ENCODE results near the gene RPL3. TPM values are rescaled to one million over a fixed set of nuclear protein-coding genes. Genes with fewer than 3 reads are reported as not detected.
"Not testable (repeated sequence)": the region's sequence is repeated elsewhere in the genome, so short reads cannot be mapped to it uniquely, and the experiment has no call there.

The RPL3 gene
- polyA plus RNA-seq, 1 donor from 2014 or later: 1,527 TPM

DNA sequence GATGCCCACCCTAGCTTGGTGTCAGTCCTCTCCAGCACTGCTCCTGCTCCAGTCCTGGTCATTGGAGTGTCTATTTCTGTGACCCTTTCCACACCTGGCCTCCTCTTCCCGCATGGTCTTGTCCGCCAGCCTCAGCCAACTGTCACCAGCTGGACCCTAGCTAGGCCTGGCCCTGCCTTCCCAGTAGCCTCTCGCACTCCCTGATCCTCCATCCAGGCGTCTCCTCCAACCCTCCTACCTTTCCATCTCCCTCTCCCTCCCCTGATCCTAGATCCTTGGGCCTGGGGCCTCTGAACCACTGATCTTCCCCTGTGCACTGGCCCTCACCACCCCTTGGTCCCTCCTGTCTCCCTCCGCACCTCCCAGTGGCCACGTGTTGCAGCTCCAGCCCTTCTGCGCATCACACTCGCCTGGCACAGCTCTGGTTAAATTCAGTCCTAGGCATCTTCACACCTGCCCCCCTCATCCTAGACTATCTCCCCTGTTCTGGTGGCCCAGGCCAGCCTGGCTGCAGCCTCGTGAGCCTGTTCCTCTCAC lies 40.3 kb upstream of the RPL3 start:
- H3F3A ChIP-seq (ENCODE audit: insufficient read depth, low read length, poor library complexity, severe bottlenecking): no peaks in the 10 kb centered on the region
- no peaks in the 10 kb centered on the region for H3K27me3 ChIP-seq (ENCODE audit: insufficient read depth, low read depth, low read length)
- H3K4me3 ChIP-seq (ENCODE audit: low read length): no peak overlapping the region
- no peaks in the 10 kb centered on the region for H4K20me1 ChIP-seq (ENCODE audit: insufficient read depth)
- no peak overlapping the region for H3K27ac ChIP-seq (ENCODE audit: low read length)
- H3K36me3 ChIP-seq (ENCODE audit: insufficient read depth, low read length): no peaks in the 10 kb centered on the region
- no peaks in the 10 kb centered on the region for H3K79me2 ChIP-seq (replicated peaks; ENCODE audit: insufficient read depth, low read length)
- TF ChIP-seq MXI1 (conservative IDR thresholded peaks at IDR 0.05; ENCODE audit: poor library complexity, severe bottlenecking) (no peak), SMC3 (conservative IDR thresholded peaks at IDR 0.05; ENCODE audit: poor library complexity) (no peak), EZH2 (IDR thresholded peaks at IDR 0.05; ENCODE audit: borderline replicate concordance, insufficient read depth, low read length, poor library complexity, severe bottlenecking) (no peak), TAF1 (IDR thresholded peaks at IDR 0.05; ENCODE audit: low read depth) (no peak), RAD21 (conservative IDR thresholded peaks at IDR 0.05) (no peak), POLR2AphosphoS5 (IDR thresholded peaks at IDR 0.05) (no peak), EP300 (conservative IDR thresholded peaks at IDR 0.05; ENCODE audit: poor library complexity, severe bottlenecking) (no peak)
- TF ChIP-seq, protein P1, sequence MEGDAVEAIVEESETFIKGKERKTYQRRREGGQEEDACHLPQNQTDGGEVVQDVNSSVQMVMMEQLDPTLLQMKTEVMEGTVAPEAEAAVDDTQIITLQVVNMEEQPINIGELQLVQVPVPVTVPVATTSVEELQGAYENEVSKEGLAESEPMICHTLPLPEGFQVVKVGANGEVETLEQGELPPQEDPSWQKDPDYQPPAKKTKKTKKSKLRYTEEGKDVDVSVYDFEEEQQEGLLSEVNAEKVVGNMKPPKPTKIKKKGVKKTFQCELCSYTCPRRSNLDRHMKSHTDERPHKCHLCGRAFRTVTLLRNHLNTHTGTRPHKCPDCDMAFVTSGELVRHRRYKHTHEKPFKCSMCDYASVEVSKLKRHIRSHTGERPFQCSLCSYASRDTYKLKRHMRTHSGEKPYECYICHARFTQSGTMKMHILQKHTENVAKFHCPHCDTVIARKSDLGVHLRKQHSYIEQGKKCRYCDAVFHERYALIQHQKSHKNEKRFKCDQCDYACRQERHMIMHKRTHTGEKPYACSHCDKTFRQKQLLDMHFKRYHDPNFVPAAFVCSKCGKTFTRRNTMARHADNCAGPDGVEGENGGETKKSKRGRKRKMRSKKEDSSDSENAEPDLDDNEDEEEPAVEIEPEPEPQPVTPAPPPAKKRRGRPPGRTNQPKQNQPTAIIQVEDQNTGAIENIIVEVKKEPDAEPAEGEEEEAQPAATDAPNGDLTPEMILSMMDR (IDR thresholded peaks at IDR 0.05; ENCODE audit: poor library complexity, severe bottlenecking): no peak
- TF ChIP-seq, protein P2, sequence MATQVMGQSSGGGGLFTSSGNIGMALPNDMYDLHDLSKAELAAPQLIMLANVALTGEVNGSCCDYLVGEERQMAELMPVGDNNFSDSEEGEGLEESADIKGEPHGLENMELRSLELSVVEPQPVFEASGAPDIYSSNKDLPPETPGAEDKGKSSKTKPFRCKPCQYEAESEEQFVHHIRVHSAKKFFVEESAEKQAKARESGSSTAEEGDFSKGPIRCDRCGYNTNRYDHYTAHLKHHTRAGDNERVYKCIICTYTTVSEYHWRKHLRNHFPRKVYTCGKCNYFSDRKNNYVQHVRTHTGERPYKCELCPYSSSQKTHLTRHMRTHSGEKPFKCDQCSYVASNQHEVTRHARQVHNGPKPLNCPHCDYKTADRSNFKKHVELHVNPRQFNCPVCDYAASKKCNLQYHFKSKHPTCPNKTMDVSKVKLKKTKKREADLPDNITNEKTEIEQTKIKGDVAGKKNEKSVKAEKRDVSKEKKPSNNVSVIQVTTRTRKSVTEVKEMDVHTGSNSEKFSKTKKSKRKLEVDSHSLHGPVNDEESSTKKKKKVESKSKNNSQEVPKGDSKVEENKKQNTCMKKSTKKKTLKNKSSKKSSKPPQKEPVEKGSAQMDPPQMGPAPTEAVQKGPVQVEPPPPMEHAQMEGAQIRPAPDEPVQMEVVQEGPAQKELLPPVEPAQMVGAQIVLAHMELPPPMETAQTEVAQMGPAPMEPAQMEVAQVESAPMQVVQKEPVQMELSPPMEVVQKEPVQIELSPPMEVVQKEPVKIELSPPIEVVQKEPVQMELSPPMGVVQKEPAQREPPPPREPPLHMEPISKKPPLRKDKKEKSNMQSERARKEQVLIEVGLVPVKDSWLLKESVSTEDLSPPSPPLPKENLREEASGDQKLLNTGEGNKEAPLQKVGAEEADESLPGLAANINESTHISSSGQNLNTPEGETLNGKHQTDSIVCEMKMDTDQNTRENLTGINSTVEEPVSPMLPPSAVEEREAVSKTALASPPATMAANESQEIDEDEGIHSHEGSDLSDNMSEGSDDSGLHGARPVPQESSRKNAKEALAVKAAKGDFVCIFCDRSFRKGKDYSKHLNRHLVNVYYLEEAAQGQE (IDR thresholded peaks at IDR 0.05; ENCODE audit: borderline replicate concordance): no peak
- H3K4me2 ChIP-seq (ENCODE audit: low read length): no peak overlapping the region
- H3K9ac ChIP-seq (ENCODE audit: low read length): no peak overlapping the region
- H3K9me2 ChIP-seq (ENCODE audit: insufficient read depth, low read length): no peaks in the 10 kb centered on the region
- no peak overlapping the region for H2AFZ ChIP-seq (ENCODE audit: low read depth, low read length)
- H3K9me3 ChIP-seq (ENCODE audit: low read length): no peaks in the 10 kb centered on the region

DNA sequence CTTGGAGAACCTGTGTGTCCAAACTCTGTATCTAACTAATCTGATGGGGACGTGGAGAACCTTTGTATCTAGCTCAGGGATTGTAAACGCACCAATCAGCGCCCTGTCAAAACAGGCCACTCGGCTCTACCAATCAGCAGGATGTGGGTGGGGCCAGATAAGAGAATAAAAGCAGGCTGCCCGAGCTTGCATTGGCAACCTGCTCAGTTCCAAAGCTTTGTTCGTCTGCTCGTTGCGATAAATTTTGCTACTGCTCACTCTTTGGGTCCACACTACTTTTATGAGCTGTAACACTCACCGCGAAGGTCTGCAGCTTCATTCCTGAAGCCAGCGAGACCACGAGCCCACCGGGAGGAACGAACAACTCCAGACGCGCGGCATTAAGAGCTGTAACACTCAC lies 38.8 kb upstream of the RPL3 start:
- H3K4me2 ChIP-seq (ENCODE audit: low read length); H3F3A ChIP-seq (ENCODE audit: insufficient read depth, low read length, poor library complexity, severe bottlenecking); H3K79me2 ChIP-seq (replicated peaks; ENCODE audit: insufficient read depth, low read length); H2AFZ ChIP-seq (ENCODE audit: low read depth, low read length); H4K20me1 ChIP-seq (ENCODE audit: insufficient read depth); H3K9me3 ChIP-seq (ENCODE audit: low read length); H3K9me2 ChIP-seq (ENCODE audit: insufficient read depth, low read length); H3K27ac ChIP-seq (ENCODE audit: low read length); H3K9ac ChIP-seq (ENCODE audit: low read length); H3K4me3 ChIP-seq (ENCODE audit: low read length); H3K36me3 ChIP-seq (ENCODE audit: insufficient read depth, low read length); H3K27me3 ChIP-seq (ENCODE audit: insufficient read depth, low read depth, low read length): not testable (repeated sequence)

DNA sequence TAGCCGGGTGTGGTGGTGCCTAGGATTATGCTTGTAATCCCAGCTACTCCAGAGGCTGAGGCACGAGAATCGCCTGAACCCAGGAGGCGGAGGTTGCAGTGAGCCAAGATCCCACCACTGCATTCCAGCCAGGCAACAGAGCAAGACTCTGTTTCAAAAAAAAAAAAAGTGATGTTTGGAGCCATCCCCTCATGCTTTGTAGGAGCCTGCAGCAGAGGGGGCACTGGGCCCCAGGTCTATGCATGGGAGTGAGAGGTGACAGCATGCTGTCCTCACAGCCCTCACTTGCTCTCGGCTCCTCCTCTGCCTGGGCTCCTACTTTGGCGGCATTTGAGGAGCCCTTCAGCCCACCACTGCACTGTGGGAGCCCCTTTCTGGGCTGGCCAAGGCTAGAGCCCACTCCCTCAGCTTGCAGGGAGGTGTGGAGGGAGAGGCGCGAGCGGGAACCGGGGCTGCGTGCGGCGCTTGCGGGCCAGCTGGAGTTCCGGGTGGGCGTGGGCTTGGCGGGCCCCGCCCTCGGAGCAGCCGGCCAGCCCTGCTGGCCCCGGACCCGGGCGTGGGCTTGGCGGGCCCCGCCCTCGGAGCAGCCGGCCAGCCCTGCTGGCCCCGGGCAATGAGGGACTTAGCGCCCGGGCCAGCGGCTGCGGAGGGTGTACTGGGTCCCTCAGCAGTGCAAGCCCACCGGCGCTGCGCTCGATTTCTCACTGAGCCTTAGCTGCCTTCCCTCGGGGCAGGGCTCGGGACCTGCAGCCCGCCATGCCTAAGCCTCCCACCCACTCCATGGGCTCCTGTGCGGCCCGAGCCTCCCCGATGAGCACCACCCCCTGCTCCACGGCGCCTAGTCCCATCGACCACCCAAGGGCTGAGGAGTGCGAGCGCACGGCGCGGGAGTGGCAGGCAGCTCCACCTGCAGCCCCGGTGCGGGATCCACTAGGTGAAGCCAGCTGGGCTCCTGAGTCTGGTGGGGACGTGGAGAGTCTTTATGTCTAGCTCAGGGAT lies 38.0 kb upstream of the RPL3 start:
- not testable (repeated sequence) for H3F3A ChIP-seq (ENCODE audit: insufficient read depth, low read length, poor library complexity, severe bottlenecking); H3K27ac ChIP-seq (ENCODE audit: low read length); H3K9ac ChIP-seq (ENCODE audit: low read length); H3K4me3 ChIP-seq (ENCODE audit: low read length); H4K20me1 ChIP-seq (ENCODE audit: insufficient read depth); H3K9me2 ChIP-seq (ENCODE audit: insufficient read depth, low read length); H3K9me3 ChIP-seq (ENCODE audit: low read length); H2AFZ ChIP-seq (ENCODE audit: low read depth, low read length); H3K4me2 ChIP-seq (ENCODE audit: low read length); H3K36me3 ChIP-seq (ENCODE audit: insufficient read depth, low read length); H3K27me3 ChIP-seq (ENCODE audit: insufficient read depth, low read depth, low read length); H3K79me2 ChIP-seq (replicated peaks; ENCODE audit: insufficient read depth, low read length)
